DMS 273 (cell line): ENCODE results near the gene RFFL.
"Not testable (repeated sequence)": the region's sequence is repeated elsewhere in the genome, so short reads cannot be mapped to it uniquely, and the experiment has no call there.

Experiments used
- DNase-seq: peaks from one replicate; lab custom pipeline; 2025; ENCODE audit not compliant: unreplicated experiment; lab: John Stamatoyannopoulos, UW

RFFL gene

GRCh38 chr17:35051183-35051578 lies 12.3 kb downstream of the RFFL start:
- DNase-seq: no peak

- DNase-seq: no peak
Observed at GRCh38 chr17:35050170-35050569, 13.3 kb downstream of the RFFL start.

GRCh38 chr17:35048685-35049379 lies 14.7 kb downstream of the RFFL start:
- DNase-seq: no peak

DNA sequence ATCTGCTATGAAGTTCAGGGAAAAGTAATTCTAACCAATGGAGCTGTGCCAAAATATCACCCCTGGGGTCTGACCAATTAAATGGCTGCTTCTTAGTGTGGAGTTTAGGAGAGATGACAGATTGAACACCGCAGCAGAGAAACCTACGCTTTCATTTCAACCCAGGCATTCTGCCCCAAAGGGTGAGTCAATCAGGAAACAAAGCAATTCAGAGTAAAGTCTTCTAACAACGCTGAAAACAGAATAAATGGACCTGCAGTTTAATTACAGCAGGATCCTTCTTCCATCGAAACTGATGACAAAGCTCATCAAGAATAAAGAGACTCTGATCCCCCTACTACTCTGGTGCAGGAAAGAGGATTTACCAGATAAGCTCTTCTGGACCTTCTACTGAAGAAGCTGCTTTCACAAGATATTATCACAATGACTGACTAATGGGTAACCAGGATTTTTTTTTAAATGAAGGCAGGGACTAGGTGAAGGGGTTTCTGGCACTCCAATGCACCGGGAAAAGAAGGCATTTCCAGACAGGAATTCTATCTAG lies 16.7 kb downstream of the RFFL start:
- DNase-seq: peak; percentile 86

GRCh38 chr17:35046245-35046644 lies 17.3 kb downstream of the RFFL start:
- DNase-seq: no peak

GRCh38 chr17:35045458-35045979 lies 18.0 kb downstream of the RFFL start:
- not testable (repeated sequence) for DNase-seq

- no peak for DNase-seq
Observed at GRCh38 chr17:35044181-35044580, 19.3 kb downstream of the RFFL start.

DNA sequence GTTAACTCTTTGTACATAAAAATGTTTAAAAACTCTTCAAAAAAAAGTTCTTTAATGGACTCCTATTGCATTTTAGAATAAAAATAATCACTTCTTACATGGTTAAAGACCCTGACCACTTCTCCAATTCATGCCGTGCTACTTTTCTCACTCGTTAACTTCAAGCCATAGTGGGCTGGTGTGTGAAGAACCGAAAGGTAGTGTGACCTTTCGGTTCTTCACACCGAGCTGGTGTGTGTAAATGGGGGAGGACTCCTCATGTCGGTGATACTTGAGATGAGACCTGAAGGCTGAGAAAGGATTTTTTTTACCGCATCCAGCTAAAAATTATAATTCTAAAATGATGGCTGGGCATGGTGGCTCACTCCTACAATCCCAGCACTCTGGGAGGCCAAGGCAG lies 22.1 kb downstream of the RFFL start:
- no peak for DNase-seq

DNA sequence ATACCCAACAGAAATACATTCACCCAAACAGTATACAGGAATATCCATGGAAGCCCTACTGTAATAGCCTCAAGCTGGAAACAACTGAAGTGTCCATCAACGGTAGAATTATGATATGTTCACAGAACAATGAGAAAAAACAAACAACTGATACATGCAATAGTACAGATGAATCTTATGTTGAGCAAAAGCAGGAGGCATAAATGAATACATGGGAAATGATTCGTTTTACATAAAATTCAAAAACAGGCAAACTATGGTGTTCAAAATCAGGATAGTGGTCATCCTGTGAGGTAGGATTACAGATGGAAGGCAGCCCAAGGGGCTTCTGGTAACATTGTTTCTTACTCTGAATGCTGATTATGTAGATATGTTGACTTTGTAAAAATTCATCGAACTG lies 25.1 kb downstream of the RFFL start:
- DNase-seq: no peak

GRCh38 chr17:35030780-35031179 lies 32.7 kb downstream of the RFFL start:
- DNase-seq: no peak

GRCh38 chr17:35028531-35029262 lies 34.8 kb downstream of the RFFL start:
- no peak for DNase-seq

- not testable (repeated sequence) for DNase-seq
Observed at GRCh38 chr17:35028097-35028496, 35.4 kb downstream of the RFFL start.

DNA sequence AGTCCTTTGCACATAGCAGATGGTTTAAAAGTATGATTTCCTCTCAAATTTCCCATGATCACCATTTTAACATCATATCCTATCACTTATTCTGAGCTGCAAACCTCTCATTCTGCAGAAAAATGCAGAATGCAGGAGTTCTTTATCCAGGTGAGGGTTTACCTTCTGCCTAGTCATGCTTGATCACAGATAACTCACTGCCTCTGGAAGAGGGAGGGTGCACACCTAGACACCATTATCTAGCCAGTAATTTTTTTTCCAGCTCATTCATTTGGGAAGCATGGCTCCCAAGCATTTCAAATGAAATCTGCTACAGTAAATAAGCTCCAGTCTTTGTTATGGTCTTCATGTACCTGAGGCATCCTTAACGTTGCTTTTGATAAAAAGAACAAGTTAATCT lies 38.0 kb downstream of the RFFL start:
- no peak for DNase-seq

DNA sequence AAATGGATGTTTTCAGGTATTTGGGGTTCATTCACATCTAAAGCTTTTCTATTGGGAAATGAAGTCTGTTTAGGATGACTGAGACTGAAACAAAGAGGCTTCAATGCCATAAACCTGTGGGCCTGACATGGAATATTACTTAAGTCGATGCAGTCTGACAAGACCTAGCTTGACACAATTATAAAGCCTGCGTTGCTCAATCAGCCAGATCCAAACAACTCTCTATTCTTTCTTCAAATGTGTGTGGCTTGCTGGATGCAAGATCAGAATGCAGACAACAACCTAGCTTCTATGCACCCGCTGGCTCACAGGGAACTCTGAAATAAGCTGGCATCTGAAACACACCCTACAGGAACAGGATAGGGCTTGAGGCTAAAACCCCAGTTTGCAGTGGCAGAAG lies 40.0 kb downstream of the RFFL start:
- no peak for DNase-seq

- no peak for DNase-seq
Observed at GRCh38 chr17:35022536-35023063, 40.9 kb downstream of the RFFL start.

- DNase-seq: no peak
Observed at GRCh38 chr17:35021520-35022380, 41.8 kb downstream of the RFFL start.

DNA sequence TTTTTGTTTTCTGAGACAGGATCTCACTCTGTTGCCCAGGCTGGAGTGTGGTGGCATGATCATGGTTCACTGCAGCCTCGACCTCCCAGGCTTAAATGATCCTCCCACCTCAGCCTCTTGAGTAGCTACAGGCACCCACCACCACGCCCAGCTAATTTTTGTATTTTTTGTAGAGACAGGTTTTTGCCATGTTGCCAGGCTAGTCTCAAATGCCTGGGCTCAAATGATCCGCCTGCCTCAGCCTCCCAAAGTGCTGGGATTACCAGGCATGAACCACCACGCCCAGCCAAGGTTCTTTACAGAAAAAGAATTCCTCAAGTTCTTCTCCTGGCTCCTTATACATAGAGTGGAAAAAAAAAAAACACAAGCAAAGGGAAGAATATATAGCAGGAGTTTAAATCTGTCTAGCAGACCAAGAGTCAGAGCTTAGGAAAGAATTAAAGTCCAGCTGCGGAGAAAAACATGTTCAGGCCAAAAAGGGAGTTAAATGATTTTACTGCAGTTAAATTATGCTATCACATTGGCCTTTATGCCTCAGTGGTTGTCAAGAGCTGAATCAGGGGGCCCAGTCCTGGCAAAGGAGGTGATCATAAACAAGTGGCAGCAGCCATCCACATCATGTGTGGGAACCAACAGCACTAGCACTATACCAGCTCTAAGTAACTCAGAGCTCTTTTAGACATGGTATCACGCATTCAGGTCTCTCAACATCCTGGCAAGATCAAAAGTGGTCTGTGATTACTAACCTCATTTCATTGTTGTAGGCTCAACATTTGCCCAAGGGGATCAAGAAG lies 43.9 kb downstream of the RFFL start:
- DNase-seq: no peak

DNA sequence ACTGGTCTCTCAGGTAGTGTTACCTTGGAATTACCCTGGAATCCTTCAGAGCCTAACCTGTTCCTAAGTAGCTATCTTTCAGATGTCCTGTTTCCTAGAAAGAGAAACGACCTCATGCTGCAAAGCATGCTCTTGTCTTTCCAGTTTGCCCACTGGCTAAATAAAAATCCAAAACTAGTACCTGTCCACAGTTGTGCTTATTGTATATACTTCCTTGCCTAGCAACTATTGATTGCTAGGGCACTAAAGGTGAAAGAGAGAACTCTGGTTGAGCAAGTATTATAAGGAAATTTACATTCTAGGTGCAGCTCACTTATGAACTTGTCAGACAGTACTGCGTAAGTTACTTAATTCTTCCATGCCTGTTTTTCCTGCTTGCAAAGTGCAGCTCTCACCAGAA lies 44.7 kb downstream of the RFFL start:
- DNase-seq: no peak

- no peak for DNase-seq
Observed at GRCh38 chr17:35017021-35017420, 46.5 kb downstream of the RFFL start.

DNA sequence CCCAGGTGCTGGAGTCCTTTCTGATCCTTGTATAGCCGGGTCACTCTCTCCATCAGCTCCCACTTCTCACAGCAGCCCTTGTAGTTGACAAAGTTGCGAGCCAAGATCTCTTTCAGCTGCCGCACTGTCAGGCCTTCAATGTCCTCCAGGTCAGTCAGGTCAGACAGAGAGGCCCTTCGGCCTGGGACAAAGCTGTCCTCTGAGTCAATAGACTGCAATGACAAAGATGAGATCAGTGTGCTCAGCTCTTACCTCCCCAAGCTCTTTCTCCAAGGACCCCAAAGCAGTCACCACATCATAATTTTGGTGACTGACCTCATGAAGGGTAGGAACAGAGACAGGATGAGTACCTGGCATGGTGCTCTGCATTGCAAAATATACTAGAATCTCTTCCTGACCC lies 47.1 kb downstream of the RFFL start:
- DNase-seq: no peak
